HL-60 (cell line): ENCODE data around the gene C17orf50.

Experiments used
- CTCF ChIP-seq: IDR thresholded peaks from one replicate; pipeline ENCODE4 v1.5.1; 2011; ENCODE audit warnings: low read length, control low read depth, inconsistent platforms; ENCODE audit not compliant: insufficient read depth
- POLR2AphosphoS5 ChIP-seq: IDR thresholded peaks from 2 replicates; pipeline ENCODE4 v1.6.1; 2012; ENCODE audit warnings: low read depth
- REST ChIP-seq: IDR thresholded peaks from 2 replicates; pipeline ENCODE4 v1.6.1; 2012; ENCODE audit warnings: low read depth; ENCODE audit not compliant: insufficient replicate concordance
- SPI1 ChIP-seq: IDR thresholded peaks from 2 replicates; pipeline ENCODE4 v1.6.1; 2012; ENCODE audit warnings: low read depth, mild to moderate bottlenecking, borderline replicate concordance

GRCh38 chr17:35765756-35766488, 5.2 kb downstream of the C17orf50 start:
- TF ChIP-seq CTCF (no peak), REST (no peak), SPI1 (no peak), POLR2AphosphoS5 (no peak)
